ENCODE measurements around the gene CFAP20. TPM values are rescaled to one million over a fixed set of nuclear protein-coding genes. Genes with fewer than 3 reads are reported as not detected.
A peak's percentile ranks its signal among the peaks of the same experiment; 100 is the strongest.

Gene CFAP20
- total RNA-seq (2014; rRNA removed; shearing (Covaris generic)): 75.4 and 76.2 TPM in 2 replicates

- DNase-seq (ENCODE audit: low spot score): peak; percentile 99
These were observed at the start of gene CFAP20 for GRCh38 chr16:58129097-58129936. CFAP20 (minus strand) TSS chr16:58129381; CDS start chr16:58129115, 266 bp downstream.

DNA sequence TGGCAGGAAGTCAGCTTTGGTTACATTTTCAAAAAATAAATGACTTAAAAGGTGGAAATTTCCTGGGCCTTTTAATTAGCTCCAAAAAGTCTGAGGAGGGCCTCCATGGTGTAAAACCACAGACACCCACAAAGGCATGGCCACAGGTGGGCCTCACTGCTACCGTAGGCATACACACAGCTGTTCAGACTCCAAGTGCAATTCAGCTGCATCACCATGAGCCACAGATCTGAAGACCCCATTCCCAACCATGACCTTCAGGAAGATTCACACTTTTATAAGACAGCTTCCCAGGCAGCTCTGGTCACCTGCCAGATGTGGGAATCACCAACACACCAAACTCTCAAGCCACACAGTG lies 48.2 kb upstream of the CFAP20 start:
- DNase-seq (ENCODE audit: low spot score): no peak

GRCh38 chr16:58176608-58177352 lies 47.6 kb upstream of the CFAP20 start:
- DNase-seq (ENCODE audit: low spot score): no peak

DNA sequence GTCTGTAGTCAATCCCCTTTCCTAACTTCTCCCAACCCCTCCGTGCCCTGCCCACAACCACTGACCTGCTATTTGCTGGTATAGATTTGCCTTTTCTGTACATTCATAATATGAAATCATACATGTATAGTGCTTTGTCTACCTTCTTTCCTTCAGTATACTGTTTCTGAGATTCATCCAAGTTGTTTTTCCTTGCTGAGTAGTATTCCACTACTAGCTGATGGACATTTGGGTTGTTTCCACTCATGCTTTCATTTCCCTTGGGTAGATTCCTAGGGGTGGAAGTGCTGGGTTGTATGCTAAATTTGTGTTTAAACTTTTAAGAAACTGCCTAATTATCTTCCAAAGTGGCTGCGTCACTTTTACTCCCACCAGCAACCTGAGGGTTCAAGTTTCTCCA lies 41.0 kb upstream of the CFAP20 start:
- DNase-seq (ENCODE audit: low spot score): no peak

DNA sequence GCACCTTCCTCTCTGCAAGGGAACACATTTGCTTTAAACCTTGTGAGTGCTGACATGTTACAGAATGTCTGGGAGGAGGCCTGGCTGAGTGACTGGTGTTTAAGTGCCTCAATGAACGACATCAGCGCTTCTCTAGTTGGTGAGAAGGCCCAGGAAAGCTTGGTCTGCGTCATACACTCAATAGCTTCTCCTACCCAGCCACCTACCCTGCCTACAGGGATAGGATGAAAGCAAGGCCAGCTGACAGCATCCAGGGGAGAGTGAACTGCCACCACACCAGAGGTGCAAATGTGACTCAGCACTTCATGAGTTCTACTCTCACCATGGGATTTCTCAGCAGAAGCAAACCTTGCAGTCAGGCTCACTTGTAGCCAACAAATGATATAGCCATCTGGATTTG lies 31.7 kb upstream of the CFAP20 start:
- no peak for DNase-seq (ENCODE audit: low spot score)

DNA sequence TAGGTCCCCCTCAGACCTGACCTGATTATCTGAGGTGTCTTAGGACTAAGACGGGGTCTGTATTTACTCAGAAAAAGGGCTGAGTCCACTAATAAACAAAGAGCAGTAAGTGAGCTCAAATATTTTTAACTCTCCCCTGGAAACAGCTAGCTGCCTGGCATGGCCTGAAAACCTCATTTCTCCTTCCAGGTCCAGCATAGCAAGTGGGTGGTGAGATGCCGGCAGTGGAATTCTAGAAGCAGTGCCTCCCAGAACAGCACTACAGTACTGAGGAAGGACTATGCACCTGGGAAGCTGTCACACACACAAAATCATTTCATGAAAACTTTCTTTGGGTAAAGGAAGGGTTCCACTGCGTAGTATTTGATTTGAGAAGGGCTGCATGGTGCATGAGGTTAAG lies 29.5 kb upstream of the CFAP20 start:
- DNase-seq (ENCODE audit: low spot score): no peak

- DNase-seq (ENCODE audit: low spot score): no peak
These were observed 28.9 kb upstream of the CFAP20 start for GRCh38 chr16:58157951-58158540.

DNA sequence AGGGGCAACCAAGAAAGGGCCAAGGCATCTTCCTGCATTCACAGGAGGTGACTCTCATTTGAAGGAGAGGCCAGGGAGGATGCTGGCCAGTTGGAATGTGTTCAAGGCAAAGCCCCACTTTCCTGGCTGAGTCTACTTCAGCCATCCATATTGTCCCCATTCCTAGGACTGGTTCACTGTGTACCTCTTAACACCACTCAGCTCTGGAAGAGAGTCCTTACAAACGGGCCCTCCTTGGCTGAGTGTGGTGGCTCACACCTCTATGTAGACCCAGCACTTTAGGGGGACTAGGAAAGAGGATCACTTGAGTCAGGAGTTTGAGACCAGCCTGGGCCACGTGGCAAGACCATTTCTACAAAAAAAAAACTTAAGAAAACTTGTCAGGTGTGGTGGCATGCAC lies 28.1 kb upstream of the CFAP20 start:
- no peak for DNase-seq (ENCODE audit: low spot score)

DNA sequence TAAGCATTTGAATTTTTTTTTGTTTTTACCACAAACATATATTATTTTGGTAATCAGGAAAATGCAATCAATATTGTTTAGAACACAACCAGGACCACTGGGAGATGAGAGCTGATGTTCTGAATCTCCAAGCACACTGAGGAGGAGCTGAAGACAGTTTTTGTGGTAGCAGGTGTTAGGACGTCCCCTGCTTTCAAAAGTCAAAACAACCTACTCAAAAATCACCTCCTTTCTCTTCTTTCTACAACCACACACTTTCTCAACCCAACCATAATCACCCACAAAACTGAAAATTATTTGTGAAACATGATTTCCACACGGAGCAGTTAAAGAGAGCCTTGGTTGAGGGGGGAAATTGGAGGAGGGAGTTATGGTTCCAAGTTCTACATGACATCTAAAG lies 26.7 kb upstream of the CFAP20 start:
- DNase-seq (ENCODE audit: low spot score): no peak

DNA sequence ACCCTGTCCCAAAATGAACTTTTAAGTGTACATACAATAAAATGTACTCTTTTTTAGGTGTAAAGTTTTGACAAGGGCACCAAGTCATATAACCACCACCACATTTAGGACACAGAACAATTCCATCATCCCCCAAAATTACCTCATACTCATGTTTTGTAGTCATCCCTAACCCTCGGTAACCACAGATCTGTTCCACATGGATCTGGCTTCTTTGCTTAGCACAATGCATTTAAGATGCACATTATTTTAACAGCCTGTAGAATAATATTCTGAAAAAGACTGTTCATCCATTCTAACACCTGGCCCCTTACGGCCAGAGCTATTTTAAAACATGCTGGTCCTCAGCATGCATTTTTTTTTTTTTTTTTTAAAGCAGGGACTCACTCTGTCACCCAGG lies 25.2 kb upstream of the CFAP20 start:
- DNase-seq (ENCODE audit: low spot score): no peak

DNA sequence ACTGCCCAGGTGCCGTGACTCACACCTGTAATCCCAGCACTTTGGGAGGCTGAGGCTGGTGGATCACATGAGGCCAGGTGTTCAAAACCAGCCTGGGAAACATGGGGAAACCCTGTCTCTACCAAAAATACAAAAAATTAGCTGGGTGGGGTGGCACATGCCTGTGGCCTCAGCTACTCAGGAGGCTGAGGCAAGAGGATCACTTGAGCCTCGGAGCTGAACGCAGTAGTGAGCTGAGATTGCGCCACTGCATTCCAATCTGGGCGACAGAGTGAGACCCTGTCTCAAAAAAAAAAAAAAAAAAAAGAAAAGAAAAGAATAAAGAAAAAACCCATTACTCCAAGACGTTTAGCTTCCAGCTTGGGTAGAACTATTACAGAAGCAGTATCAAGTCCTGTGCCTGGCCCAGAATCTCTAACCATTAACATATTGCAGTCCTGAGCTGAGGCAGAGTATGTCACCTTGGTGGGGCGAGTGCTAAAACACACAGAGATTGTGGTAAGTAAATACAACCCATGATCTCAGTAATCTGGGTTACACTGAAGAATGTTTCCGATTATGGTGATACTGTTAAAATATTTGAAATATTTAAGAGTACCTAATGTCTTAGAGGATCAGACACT lies 23.2 kb upstream of the CFAP20 start:
- DNase-seq (ENCODE audit: low spot score): no peak

DNA sequence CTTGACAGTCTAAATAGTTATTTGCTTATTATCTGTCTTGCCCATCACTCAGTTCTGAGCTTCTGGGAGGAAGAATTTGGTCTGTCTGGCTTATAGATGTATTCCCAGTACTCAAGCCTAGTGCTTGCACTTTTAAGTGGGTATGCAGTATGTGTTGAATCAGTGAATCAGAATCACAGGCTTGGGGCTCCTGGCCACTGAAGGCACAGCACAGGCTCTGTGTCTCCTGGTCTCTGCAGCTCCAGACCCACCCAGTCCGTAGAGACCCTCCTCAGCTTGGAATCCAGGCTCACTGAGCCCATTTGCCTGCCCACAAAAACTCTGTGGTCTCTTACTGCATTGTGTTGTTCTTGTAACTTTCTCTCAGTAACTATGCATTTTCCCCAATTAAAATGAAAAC lies 19.3 kb upstream of the CFAP20 start:
- DNase-seq (ENCODE audit: low spot score): no peak

- DNase-seq (ENCODE audit: low spot score): no peak
These were observed 18.9 kb upstream of the CFAP20 start for GRCh38 chr16:58148099-58148498.

DNA sequence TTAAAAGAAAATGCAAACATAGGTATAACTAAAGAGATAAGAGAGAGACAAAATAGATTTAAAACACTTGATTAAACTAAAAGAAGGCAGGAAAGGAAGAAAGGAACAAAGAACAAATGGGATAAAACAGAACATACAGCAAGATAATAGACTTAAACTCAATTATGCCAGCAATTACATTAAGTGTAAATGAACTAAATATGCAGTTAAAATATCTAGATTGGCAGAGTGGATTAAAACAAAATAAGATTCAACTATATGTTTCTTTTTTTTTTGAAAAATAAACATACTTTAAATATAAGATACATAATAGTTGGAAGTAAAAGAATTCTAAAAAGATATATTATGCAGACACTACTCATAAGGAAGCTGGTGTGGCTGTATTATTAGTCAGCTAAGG lies 9.7 kb upstream of the CFAP20 start:
- DNase-seq (ENCODE audit: low spot score): no peak

DNA sequence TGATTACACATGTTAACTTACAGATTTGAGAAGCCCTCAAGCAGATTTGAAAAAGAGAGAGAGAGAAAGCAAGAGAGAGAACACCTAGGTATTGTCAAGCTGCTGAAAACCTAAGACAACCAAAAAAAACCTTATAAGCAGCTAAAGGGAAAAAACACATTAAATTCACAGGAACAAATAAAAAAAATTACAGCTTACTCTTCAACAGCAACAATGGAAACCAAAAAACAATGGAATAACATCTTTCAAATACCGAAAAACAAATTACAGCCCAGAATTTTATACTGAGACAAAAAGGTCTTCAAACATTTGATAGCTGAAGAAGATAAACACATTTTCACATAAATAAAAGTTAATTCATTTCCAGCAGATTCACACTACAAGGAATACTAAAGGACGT lies 8.4 kb upstream of the CFAP20 start:
- DNase-seq (ENCODE audit: low spot score): no peak

DNA sequence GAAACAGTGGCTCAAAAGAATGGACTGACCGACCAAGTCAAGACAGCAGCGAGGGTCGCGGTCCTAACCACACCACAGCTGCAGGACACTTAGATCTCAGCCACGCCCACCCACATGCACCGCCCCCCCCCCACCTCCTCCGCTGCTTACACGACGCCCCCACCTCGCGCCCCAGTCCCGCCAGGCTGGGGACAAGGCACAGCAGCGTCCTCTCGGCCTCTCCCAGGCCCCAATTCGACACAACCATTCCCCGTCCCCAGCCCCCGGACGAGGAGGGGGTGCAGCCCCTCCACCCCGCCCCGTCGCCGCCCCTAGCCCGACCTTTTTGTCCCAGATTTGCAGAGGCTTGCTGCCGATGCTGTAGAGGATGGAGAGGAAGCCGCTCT lies 477 bp downstream of the CFAP20 start:
- DNase-seq (ENCODE audit: low spot score): no peak

GRCh38 chr16:58128181-58128631 lies 975 bp downstream of the CFAP20 start:
- DNase-seq (ENCODE audit: low spot score): no peak

DNA sequence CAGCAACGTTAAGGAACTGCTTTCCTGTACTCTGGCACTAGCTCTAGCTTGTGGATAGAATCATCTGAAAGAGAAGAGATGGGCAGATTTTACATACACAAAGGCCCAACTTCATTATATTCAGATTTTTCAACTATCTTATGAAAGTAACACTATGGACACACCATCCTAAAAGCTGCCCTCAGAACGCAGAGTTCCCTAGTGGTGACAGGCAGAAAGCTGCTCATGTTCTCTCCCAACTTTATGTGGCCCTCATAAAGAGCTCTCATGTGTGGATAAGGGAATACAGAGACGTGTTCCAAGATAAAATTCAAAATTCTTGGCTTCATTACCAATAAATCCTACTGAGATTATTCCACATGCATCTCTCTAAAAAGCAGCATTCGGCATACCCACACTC lies 1.5 kb downstream of the CFAP20 start:
- DNase-seq (ENCODE audit: low spot score): peak; percentile 33

GRCh38 chr16:58127033-58127556 lies 2.1 kb downstream of the CFAP20 start:
- peak; percentile 74 for DNase-seq (ENCODE audit: low spot score)

- peak; percentile 22 for DNase-seq (ENCODE audit: low spot score)
These were observed 2.7 kb downstream of the CFAP20 start for GRCh38 chr16:58126451-58126961.

- DNase-seq (ENCODE audit: low spot score): no peak
These were observed 3.3 kb downstream of the CFAP20 start for GRCh38 chr16:58125781-58126335.
